ENCODE results near the gene BRF1.

- TF ChIP-seq CTCF (IDR thresholded peaks at IDR 0.05; ENCODE audit: low read depth, low read length, poor library complexity, severe bottlenecking): no peak
- TF ChIP-seq EZH2phosphoT487 (IDR thresholded peaks at IDR 0.05; ENCODE audit: borderline replicate concordance, low read length): no peak
Observed at GRCh38 chr14:105307052-105307727, 6.4 kb upstream of the BRF1 start.

Data from DOHH2 (cell line).